Lung (tissue), 12 donors: ENCODE measurements around the gene BTBD2. TPM values are rescaled to one million over a fixed set of nuclear protein-coding genes. Genes with fewer than 3 reads are reported as not detected.

Source experiments
- ATAC-seq: fragments of 200-7000 bp; cut with Tn5 transposase; one replicate; pipeline ENCODE4 v1.9.1; 2020; ENCODE audit warnings: moderate number of reproducible peaks; ENCODE audit not compliant: insufficient read depth, low FRiP score
- DNase-seq, 3 donors: peaks; one replicate each; pipeline ENCODE4 v3.0.0-alpha.2; 2013 to 2017
- H3K27ac ChIP-seq, 2 donors: one replicate each; pipeline ENCODE4 v1.5.1; 2013; ENCODE audit warnings: mild to moderate bottlenecking in 2 of 2, moderate library complexity in 2 of 2, control low read depth in 1 of 2, inconsistent platforms in 1 of 2, low read depth in 1 of 2, low read length in 1 of 2
- H3K27me3 ChIP-seq, 3 donors: one replicate each; pipeline ENCODE4 v1.5.1; 2013; ENCODE audit warnings: low read length in 2 of 3; ENCODE audit not compliant: control insufficient read depth in 3 of 3, insufficient read depth in 3 of 3
- H3K36me3 ChIP-seq, 4 donors: one replicate each; pipeline ENCODE4 v1.5.1; 2013; ENCODE audit warnings: low read length in 4 of 4, mild to moderate bottlenecking in 1 of 4, moderate library complexity in 1 of 4; ENCODE audit not compliant: control insufficient read depth in 4 of 4, insufficient read depth in 4 of 4
- H3K4me1 ChIP-seq, 5 donors: one replicate each; pipeline ENCODE4 v1.5.1; 2013; ENCODE audit warnings: low read length in 5 of 5, mild to moderate bottlenecking in 2 of 5, moderate library complexity in 1 of 5; ENCODE audit not compliant: control insufficient read depth in 5 of 5, insufficient read depth in 5 of 5
- H3K4me3 ChIP-seq: one replicate; pipeline ENCODE4 v1.5.1; 2013; ENCODE audit warnings: mild to moderate bottlenecking, control low read depth, moderate library complexity
- H3K9ac ChIP-seq, 2 donors: one replicate each; pipeline ENCODE4 v1.5.1; 2013; ENCODE audit warnings: low read length in 2 of 2, control low read depth in 1 of 2; ENCODE audit not compliant: insufficient read depth in 1 of 2
- H3K9me3 ChIP-seq, 4 donors: one replicate each; pipeline ENCODE4 v1.5.1; 2013; ENCODE audit warnings: low read length in 3 of 4, mild to moderate bottlenecking in 1 of 4, moderate library complexity in 1 of 4; ENCODE audit not compliant: control insufficient read depth in 4 of 4, insufficient read depth in 3 of 4
- WGBS, 2 donors: extraction: QIAGEN DNeasy Blood & Tissue Kit; methylation state at CpG; one replicate each; pipeline ENCODE4 v1.1.7; 2013; 5-methylcytosine and 5-hydroxymethylcytosine counted together
- polyA plus RNA-seq, 2 donors: library from polyadenylated mRNA; stranded (reverse); fragments of 200-250 nt; gene quantifications; one replicate each; pipeline ENCODE4 v1.2.1, GENCODE V29; 2013
- total RNA-seq, 2 donors: library from RNA; depleted of rRNA in 1 of 2; stranded (reverse); fragments of >200 nt in 1 of 2; gene quantifications; one replicate each; pipeline ENCODE4 v1.2.1, GENCODE V29; 2014 to 2021
- TF ChIP-seq, protein P1 (sequence below): IDR thresholded peaks from 2 replicates; pipeline ENCODE4 v1.5.1; 2012; ENCODE audit warnings: mild to moderate bottlenecking; ENCODE audit errors: control extremely low read depth, extremely low read depth
- donor health status: control.
- donor health status: control.
- donor health status: Bipolar disorder and iron deficiency.
- donor health status: healthy.
- donor health status: DM: yes; HTN: yes; CAD: no.

Gene BTBD2
- total and polyA plus RNA-seq, 4 donors, result 35.5 to 62.3 (median 44.8) TPM

- peak overlapping the region; percentile 82 to 97 for H3K27ac ChIP-seq
- H3K9ac ChIP-seq, result peak overlapping the region; percentile 13 to 37
- ATAC-seq (no peak), DNase-seq (peak; percentile 70 to 92 (median 76))
- peaks cover 0 to 20% (median 8%) of the 10 kb centered on the region in 4 donors for H3K36me3 ChIP-seq
- TF ChIP-seq, protein P1, sequence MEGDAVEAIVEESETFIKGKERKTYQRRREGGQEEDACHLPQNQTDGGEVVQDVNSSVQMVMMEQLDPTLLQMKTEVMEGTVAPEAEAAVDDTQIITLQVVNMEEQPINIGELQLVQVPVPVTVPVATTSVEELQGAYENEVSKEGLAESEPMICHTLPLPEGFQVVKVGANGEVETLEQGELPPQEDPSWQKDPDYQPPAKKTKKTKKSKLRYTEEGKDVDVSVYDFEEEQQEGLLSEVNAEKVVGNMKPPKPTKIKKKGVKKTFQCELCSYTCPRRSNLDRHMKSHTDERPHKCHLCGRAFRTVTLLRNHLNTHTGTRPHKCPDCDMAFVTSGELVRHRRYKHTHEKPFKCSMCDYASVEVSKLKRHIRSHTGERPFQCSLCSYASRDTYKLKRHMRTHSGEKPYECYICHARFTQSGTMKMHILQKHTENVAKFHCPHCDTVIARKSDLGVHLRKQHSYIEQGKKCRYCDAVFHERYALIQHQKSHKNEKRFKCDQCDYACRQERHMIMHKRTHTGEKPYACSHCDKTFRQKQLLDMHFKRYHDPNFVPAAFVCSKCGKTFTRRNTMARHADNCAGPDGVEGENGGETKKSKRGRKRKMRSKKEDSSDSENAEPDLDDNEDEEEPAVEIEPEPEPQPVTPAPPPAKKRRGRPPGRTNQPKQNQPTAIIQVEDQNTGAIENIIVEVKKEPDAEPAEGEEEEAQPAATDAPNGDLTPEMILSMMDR, result no peak
- H3K9me3 ChIP-seq, result no peaks in the 10 kb centered on the region
- no peaks in the 10 kb centered on the region for H3K27me3 ChIP-seq
- WGBS, 2 donors, result 39 to 48% methylated on average over 18 of the region's 18 CpGs
- H3K4me3 ChIP-seq, result no peak overlapping the region
- H3K4me1 ChIP-seq, result peaks cover 13 to 50% (median 38%) of the 10 kb centered on the region in 5 donors
Observed at GRCh38 chr19:2051773-2052704, 36.5 kb upstream of the BTBD2 start.

DNA sequence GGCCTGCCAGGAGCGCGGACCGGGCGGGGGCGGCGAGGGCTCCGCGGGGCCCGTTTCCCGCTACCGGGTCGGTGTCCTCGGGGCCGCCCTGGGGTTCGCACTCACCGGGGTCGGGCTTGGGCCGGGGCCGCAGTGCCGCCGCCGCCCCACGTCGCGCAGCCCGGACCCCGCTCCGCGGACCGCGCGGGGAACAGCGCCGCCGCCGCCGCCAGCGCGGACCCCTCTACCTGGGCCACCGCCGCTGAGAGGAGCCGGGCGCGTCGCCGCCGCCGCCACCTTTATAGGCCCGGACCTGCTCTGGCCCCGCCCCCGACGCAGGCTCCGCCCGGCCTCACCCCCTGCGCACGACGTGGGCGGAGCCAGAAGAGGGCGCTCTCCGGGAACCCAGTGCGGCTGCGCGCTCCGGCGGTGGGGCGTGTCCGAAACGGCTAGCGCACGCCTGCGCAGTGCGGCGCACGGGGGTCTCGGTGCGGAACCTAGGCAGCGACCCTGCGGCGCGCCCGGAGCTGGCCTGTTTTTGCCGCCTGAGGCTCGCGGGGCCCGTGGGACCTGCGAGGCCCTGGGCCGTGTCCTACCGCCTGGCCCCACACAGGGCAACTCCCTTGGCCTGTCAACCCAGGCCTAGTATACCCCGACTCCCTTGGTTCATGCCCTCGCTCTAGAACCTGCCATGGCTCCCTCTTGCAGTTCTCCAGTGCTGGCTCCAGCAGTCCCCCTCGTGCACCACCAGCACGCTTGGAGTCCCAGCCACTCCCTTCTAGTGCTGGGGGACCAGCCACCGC is 35.7 kb upstream of the BTBD2 start, which contains the start of gene MKNK2:
TSS of gene MKNK2 (minus strand) at position 254 of the 782 bp plus-strand sequence. CDS start 393 bp downstream, outside the sequence.
- H3K4me1 ChIP-seq, result peaks cover 13 to 52% (median 33%) of the 10 kb centered on the region in 5 donors

GRCh38 chr19:2050349-2050990 is 35.0 kb upstream of the BTBD2 start:
- H3K27ac ChIP-seq, result peak overlapping the region; percentile 96
- H3K27me3 ChIP-seq, result no peaks in the 10 kb centered on the region
- H3K36me3 ChIP-seq, result peaks cover 0 to 32% (median 8%) of the 10 kb centered on the region in 4 donors
- DNase-seq (no peak), ATAC-seq (peak; percentile 0)
- no peaks in the 10 kb centered on the region for H3K9me3 ChIP-seq
- 0% methylated on average over 45 to 49 of the region's 49 CpGs for WGBS, 2 donors
- TF ChIP-seq, protein P1, result no peak
- H3K4me1 ChIP-seq, result peaks cover 11 to 53% (median 26%) of the 10 kb centered on the region in 5 donors
- H3K4me3 ChIP-seq, result peak overlapping the region; percentile 89
- H3K9ac ChIP-seq, result peak overlapping the region; percentile 37 to 75

More for the DNA sequence above, 35.7 kb upstream of the BTBD2 start, which contains the start of gene MKNK2:
- peak; percentile 94 to 95 (median 94) for DNase-seq
- peak within 1 kb of the TSS; percentile 37 to 75 for H3K9ac ChIP-seq
- H3K27ac ChIP-seq, result peak within 1 kb of the TSS; percentile 96 to 97
- H3K9me3 ChIP-seq, result no peaks in the 10 kb centered on the region
- H3K4me3 ChIP-seq, result peak within 1 kb of the TSS; percentile 89
- no peaks in the 10 kb centered on the region for H3K27me3 ChIP-seq
- TF ChIP-seq, protein P1, result peak; percentile 52
- H3K36me3 ChIP-seq, result peaks cover 0 to 26% (median 8%) of the 10 kb centered on the region in 4 donors
- peak; percentile 69 for ATAC-seq
- 2 to 5% methylated on average over 49 to 93 of the region's 93 CpGs for WGBS, 2 donors
